GM12865 (cell line): ENCODE results near the gene NOX5.

ENCODE experiments used
- DNase-seq: peaks from one replicate; pipeline ENCODE4 v3.0.0; 2010; ENCODE audit warnings: low read depth
- H3K4me3 ChIP-seq: 2 replicates; pipeline ENCODE4 v1.5.1; 2011; ENCODE audit warnings: mild to moderate bottlenecking, low read depth, low read length, control low read depth
- TF ChIP-seq, protein P1 (sequence below): IDR thresholded peaks from 2 replicates; pipeline ENCODE4 v1.5.1; 2011; ENCODE audit warnings: low read length, control low read depth, low read depth, inconsistent platforms; ENCODE audit not compliant: insufficient read depth; ENCODE audit errors: missing control alignments

Gene NOX5

DNA sequence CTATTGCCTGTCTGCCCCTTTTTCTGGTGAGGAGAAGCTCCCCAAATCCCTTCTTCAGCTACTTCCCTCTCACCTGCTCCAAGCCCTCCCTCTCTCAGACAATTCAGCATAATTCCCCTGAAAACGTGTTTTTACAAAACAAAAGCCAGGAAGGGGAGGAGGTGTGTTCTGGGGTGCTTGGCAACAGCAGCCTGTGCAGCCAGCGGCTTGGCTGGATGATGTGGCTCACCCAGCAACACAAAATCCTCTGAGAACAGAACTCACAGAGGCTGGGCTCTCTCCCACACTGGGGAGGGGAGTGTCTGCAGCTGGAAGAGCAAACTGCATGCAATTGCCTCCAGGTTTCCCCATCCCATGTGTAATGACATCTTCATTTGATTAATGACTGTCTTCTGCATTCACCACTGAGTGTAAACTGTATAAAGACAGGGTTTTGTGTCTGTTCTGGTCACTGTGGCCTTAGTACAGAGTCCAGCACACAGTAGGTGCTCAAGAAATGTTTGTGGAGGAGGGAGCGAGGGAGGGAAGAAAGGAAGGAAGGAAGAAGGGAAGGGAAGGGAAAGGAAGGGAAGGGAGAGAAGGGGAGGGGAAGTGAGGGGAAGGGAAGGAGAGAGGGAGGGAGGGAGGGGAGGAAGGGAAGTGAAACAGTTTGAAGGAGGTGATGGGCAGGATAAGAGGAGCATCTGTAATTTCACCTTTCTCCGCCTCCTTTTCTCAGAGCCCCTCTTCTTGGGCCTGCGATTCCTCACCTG lies 75.9 kb downstream of the NOX5 start:
- no peak overlapping the region for H3K4me3 ChIP-seq
- DNase-seq: no peak
- TF ChIP-seq, protein P1, sequence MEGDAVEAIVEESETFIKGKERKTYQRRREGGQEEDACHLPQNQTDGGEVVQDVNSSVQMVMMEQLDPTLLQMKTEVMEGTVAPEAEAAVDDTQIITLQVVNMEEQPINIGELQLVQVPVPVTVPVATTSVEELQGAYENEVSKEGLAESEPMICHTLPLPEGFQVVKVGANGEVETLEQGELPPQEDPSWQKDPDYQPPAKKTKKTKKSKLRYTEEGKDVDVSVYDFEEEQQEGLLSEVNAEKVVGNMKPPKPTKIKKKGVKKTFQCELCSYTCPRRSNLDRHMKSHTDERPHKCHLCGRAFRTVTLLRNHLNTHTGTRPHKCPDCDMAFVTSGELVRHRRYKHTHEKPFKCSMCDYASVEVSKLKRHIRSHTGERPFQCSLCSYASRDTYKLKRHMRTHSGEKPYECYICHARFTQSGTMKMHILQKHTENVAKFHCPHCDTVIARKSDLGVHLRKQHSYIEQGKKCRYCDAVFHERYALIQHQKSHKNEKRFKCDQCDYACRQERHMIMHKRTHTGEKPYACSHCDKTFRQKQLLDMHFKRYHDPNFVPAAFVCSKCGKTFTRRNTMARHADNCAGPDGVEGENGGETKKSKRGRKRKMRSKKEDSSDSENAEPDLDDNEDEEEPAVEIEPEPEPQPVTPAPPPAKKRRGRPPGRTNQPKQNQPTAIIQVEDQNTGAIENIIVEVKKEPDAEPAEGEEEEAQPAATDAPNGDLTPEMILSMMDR: no peak

DNA sequence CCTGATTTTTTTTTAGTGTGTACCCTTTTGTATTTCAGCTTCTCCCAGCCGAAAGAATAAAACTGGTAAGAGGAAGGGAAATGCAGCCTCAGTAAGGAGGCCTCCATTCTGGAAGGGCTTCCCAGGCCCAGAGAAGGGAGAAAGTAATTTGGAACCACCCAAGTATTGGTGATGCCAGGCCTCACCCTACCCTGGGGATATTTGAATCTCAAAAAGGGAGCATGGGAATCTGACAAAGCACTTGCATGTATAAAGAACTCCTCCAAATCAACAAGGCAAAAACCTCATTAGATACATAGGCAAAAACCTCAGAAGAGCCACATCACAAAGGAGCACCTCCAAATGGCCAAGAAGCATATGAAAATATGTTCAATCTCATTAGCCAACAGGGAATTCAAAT lies 77.2 kb downstream of the NOX5 start:
- TF ChIP-seq, protein P1: no peak
- no peak overlapping the region for H3K4me3 ChIP-seq
- DNase-seq: no peak

DNA sequence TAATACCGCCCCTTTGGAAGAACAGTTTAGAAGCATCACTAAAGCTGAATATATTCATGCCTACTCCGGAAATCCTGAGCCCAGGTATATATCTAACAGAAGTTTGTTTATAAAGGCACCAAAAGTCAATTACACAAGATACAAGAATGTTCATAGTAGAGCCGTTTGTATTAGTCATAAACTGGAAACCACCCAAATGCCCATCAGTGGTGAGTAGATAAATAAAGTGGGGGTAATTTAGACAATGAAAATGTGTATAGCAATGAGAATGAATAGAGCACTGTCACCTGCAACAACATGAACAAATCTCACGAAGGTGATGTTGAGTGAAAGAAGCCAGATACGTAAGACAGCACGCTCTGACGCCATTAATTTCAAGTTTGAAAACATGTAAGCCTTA lies 77.7 kb downstream of the NOX5 start:
- no peak overlapping the region for H3K4me3 ChIP-seq
- DNase-seq: no peak
- TF ChIP-seq, protein P1: no peak

DNA sequence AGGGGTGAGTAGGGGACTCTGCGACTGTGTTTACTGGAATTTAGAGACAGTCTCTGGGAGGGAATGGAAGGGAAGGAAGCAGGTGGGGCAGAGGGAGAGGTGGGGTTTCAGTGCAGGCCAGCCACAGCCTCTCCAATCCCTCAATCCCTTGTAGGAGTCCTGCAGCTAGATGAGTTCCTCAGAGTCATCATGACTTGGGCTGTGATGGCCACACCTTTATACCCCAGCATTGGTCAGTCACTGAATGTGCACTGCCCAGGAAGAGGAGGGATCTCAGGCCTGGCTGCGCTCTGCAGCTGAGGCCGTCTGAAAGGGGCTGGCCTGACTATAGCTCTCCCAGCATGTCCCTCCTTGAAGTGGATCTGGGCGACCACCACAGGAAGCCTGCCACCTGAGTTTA lies 78.6 kb downstream of the NOX5 start:
- no peak overlapping the region for H3K4me3 ChIP-seq
- TF ChIP-seq, protein P1: no peak
- peak; percentile 11 for DNase-seq

DNA sequence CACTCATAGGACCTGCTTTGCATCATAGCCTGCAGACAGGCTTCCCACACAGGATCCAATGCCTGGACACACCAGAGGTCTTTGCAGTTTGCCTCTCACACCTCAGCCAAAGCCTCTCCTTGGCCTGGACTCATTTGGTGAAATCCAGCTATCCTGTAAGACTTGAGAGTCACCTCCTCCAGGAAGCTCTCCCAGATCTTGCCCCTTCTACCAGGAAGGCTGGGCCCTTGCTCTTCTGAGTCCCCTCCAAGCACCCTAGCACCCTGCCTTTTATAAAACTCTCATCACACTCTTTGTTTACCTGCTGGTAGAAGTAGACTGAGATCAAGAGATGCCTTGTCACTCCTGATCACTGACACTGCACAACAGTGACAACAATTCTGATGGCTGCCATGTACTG lies 79.1 kb downstream of the NOX5 start:
- TF ChIP-seq, protein P1: no peak
- DNase-seq: no peak
- H3K4me3 ChIP-seq: no peak overlapping the region

DNA sequence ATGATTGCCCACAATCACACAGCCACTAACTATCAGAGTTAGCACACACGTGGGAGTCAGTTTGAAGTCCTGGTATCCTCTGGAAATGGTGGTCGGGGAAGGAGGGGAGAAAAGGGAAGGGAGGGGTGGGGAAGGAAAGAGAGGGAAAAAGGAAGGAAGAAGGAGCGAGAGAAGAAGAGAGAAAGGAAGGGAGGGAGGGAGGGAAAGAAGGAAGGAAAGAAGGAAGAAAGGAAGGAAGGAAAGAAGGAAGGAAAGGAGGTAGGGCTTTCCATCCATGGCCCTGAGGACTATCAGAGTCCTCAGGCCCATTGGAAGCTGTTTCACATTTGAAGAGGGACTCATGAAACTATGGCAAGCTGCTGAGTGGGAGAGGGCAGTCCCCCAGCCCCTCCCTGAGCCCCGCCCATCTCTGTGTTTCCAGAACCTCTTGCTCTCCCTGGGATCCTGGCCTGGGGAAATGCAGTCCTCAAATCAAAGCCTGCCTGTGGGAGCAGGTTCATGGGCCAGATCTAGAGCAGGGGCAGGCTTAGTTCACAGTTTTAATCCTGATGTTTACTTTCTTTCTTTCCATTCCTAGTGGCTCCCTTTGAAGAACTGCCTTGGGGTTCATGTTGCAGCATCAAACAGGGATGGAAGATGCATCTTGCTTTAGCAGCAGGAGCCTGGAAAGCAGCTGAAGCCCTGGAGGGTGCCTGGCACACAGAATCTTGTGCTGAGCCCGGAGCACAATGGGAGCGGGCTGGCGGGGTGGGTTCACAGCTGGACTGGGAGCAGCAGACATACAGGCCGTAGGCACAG lies 79.8 kb downstream of the NOX5 start:
- DNase-seq: no peak
- TF ChIP-seq, protein P1: no peak
- no peak overlapping the region for H3K4me3 ChIP-seq
